ENCODE results near the gene MORN2.

GRCh38 chr2:38836791-38837190 lies 39.0 kb upstream of the MORN2 start:
- TF ChIP-seq CTCF (IDR thresholded peaks at IDR 0.05) (no peak), EP300 (IDR thresholded peaks at IDR 0.05) (no peak)
